ENCODE measurements around the gene DZIP3. TPM values are rescaled to one million over a fixed set of nuclear protein-coding genes. Genes with fewer than 3 reads are reported as not detected.

DZIP3 gene
- polyA plus RNA-seq, 3 donors, result 0.92 to 1.2 (median 1.1) TPM

DNA sequence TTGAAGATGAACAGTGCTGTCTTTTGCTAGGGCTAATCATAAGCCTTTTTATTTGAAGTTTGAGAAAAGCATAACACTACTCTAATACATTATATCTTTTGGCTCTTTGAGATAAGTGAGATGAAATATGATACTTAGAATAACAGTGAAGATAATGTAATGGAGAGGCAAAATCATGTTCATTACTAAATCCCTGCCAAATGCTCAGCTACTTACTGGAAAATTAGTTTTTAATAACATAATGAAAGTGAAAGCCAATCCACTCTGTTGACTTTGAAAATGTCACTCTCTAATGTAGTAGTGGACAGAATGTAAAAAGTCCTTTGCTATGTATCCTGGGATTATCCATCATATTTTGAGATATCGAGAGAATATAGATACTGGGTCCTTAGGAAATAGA lies 43.3 kb upstream of the DZIP3 start:
- no peak overlapping the region for H3K4me3 ChIP-seq (replicated peaks in 1 of 3; ENCODE audit: low read depth in 2 of 3, low read length in 3 of 3)
- H3K4me1 Mint-ChIP-seq, result no peaks in the 10 kb centered on the region
- H3K9me3 Mint-ChIP-seq, result peaks cover 0 to 4% (median 0%) of the 10 kb centered on the region in 7 donors
- H3K9me3 ChIP-seq (replicated peaks in 1 of 2; ENCODE audit: control insufficient read depth in 1 of 2, insufficient read depth in 1 of 2, low read length in 2 of 2), result no peaks in the 10 kb centered on the region
- H3K27ac ChIP-seq (ENCODE audit: low read depth in 1 of 2, low read length in 2 of 2), result no peak overlapping the region
- H2AFZ ChIP-seq (ENCODE audit: insufficient read depth, low read depth, low read length, poor library complexity, severe bottlenecking), result no peak overlapping the region
- DNase-seq, result no peak
- no peaks in the 10 kb centered on the region for H3K4me1 ChIP-seq (ENCODE audit: control insufficient read depth in 1 of 2, insufficient read depth in 2 of 2, low read length in 2 of 2)
- no peak overlapping the region for H3K4me3 Mint-ChIP-seq
- H4K20me1 ChIP-seq (ENCODE audit: insufficient read depth, low read length), result no peaks in the 10 kb centered on the region
- no peaks in the 10 kb centered on the region for H3K79me2 ChIP-seq (ENCODE audit: insufficient read depth, low read length)
- no CpG with 5 or more reads among the region's 1 CpG for WGBS (ENCODE audit: insufficient coverage)
- H3K9ac ChIP-seq (ENCODE audit: insufficient read depth, low read length, poor library complexity, severe bottlenecking), result no peak overlapping the region
- peaks cover 0 to 3% (median 0%) of the 10 kb centered on the region in 3 donors for H3K27me3 Mint-ChIP-seq (ENCODE audit: low read depth in 3 of 3)
- H3K27me3 ChIP-seq (ENCODE audit: control insufficient read depth in 2 of 2, insufficient read depth in 2 of 2, low read length in 2 of 2), result no peaks in the 10 kb centered on the region
- no peak for TF ChIP-seq CTCF (IDR thresholded peaks at IDR 0.05)
- no peak overlapping the region for H3K27ac Mint-ChIP-seq
- no peak overlapping the region for H3K4me2 ChIP-seq (replicated peaks; ENCODE audit: extremely low read depth, low read length, poor library complexity, severe bottlenecking)
- intact Hi-C loops (cut with micrococcal nuclease), result no loop called here
- H3K36me3 ChIP-seq (replicated peaks in 1 of 2; ENCODE audit: control insufficient read depth in 1 of 2, insufficient read depth in 2 of 2, low read length in 2 of 2), result peaks cover 23 to 62% of the 10 kb centered on the region in 2 donors
- peaks cover 38 to 58% of the 10 kb centered on the region in 2 donors for H3K36me3 Mint-ChIP-seq

DNA sequence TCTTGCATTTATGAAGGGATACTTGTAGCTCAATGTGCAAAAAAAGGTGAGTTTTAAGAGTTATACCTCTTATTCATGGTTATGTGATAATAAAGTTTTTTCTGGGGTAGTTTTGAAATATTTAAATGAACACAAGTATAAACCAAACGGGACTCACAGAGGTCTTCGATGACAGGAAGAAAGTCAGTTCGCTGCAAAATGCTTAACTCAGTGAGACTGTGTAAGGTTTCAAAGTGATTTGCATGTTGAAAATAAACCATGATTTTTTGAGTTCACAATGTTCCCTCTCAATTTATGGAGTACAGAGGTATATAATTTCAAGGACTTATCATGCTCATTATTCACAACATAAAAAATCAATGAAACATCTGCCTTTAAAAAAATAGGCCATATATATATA lies 42.8 kb upstream of the DZIP3 start:
- H3K4me1 ChIP-seq (ENCODE audit: control insufficient read depth in 1 of 2, insufficient read depth in 2 of 2, low read length in 2 of 2), result no peaks in the 10 kb centered on the region
- H3K79me2 ChIP-seq (ENCODE audit: insufficient read depth, low read length), result no peaks in the 10 kb centered on the region
- H3K27ac ChIP-seq (ENCODE audit: low read depth in 1 of 2, low read length in 2 of 2), result no peak overlapping the region
- H3K4me2 ChIP-seq (replicated peaks; ENCODE audit: extremely low read depth, low read length, poor library complexity, severe bottlenecking), result no peak overlapping the region
- H3K36me3 ChIP-seq (replicated peaks in 1 of 2; ENCODE audit: control insufficient read depth in 1 of 2, insufficient read depth in 2 of 2, low read length in 2 of 2), result peaks cover 28 to 66% of the 10 kb centered on the region in 2 donors
- Mint-ChIP-seq H3K4me1 (no peaks in the 10 kb centered on the region), H3K4me3 (no peak overlapping the region), H3K27me3 (ENCODE audit: low read depth in 3 of 3) (peaks cover 0 to 3% (median 0%) of the 10 kb centered on the region in 3 donors), H3K27ac (no peak overlapping the region), H3K36me3 (peaks cover 40 to 58% of the 10 kb centered on the region in 2 donors), H3K9me3 (peaks cover 0 to 4% (median 0%) of the 10 kb centered on the region in 7 donors)
- H3K4me3 ChIP-seq (replicated peaks in 1 of 3; ENCODE audit: low read depth in 2 of 3, low read length in 3 of 3), result no peak overlapping the region
- no CpG with 5 or more reads among the region's 3 CpGs for WGBS (ENCODE audit: insufficient coverage)
- H3K9ac ChIP-seq (ENCODE audit: insufficient read depth, low read length, poor library complexity, severe bottlenecking), result no peak overlapping the region
- no peaks in the 10 kb centered on the region for H3K27me3 ChIP-seq (ENCODE audit: control insufficient read depth in 2 of 2, insufficient read depth in 2 of 2, low read length in 2 of 2)
- TF ChIP-seq CTCF (IDR thresholded peaks at IDR 0.05), result no peak
- no peak for DNase-seq
- no peak overlapping the region for H2AFZ ChIP-seq (ENCODE audit: insufficient read depth, low read depth, low read length, poor library complexity, severe bottlenecking)
- H3K9me3 ChIP-seq (replicated peaks in 1 of 2; ENCODE audit: control insufficient read depth in 1 of 2, insufficient read depth in 1 of 2, low read length in 2 of 2), result no peaks in the 10 kb centered on the region
- intact Hi-C loops (cut with micrococcal nuclease), result no loop called here
- no peaks in the 10 kb centered on the region for H4K20me1 ChIP-seq (ENCODE audit: insufficient read depth, low read length)

Data from CD14-positive monocyte (primary cell).